SK-N-SH (cell line): ENCODE measurements around the gene MAMDC2. TPM values are rescaled to one million over a fixed set of nuclear protein-coding genes. Genes with fewer than 3 reads are reported as not detected.

ENCODE experiments used
- CTCF ChIA-PET: fragments of 300-600, 350-600 bp; formaldehyde crosslinking; extraction: SDS; loops from one replicate; lab custom pipeline; 2021; lab: Yijun Ruan, JAX
- POLR2A ChIA-PET: fragments of 350-600 bp; sonication (Branson Sonifier 250); formaldehyde crosslinking; extraction: SDS; loops from one replicate; lab custom pipeline; 2020; ENCODE audit warnings: antibody characterized with exemption, inconsistent platforms; lab: Yijun Ruan, JAX
- DNase-seq: peaks from one replicate; pipeline ENCODE4 v3.0.0; 2012
- H2AFZ ChIP-seq: fragments of 200-600 bp; sonication (generic); 2 replicates; pipeline ENCODE4 v1.8.1; 2016; ENCODE audit warnings: antibody characterized with exemption, mild to moderate bottlenecking, low read depth
- H3F3A ChIP-seq: fragments of 200-600 bp; sonication (generic); replicated peaks from 2 replicates; pipeline ENCODE3; 2016; ENCODE audit warnings: antibody characterized with exemption, mild to moderate bottlenecking; ENCODE audit not compliant: insufficient read depth
- H3K27ac ChIP-seq, 2 experiments: fragments of 200-500 bp in 1 of 2; fragments of 200-600 bp in 1 of 2; sonication (Bioruptor generic) in 1 of 2; sonication (generic), shearing (Covaris generic) in 1 of 2; 2 replicates each; pipeline versions ENCODE4 v1.5.1 to v1.6.1; 2014 to 2016; ENCODE audit warnings: low read depth in 2 of 2, inconsistent platforms in 1 of 2, low read length in 1 of 2, mild to moderate bottlenecking in 1 of 2, mixed read lengths in 1 of 2
- H3K27me3 ChIP-seq: fragments of 200-600 bp; sonication (generic), shearing (Covaris generic); 2 replicates; pipeline ENCODE4 v1.6.1; 2016; ENCODE audit warnings: mixed run types; ENCODE audit not compliant: insufficient read depth
- H3K36me3 ChIP-seq, 2 experiments: fragments of 200-500 bp in 1 of 2; fragments of 200-600 bp in 1 of 2; sonication (Bioruptor generic) in 1 of 2; sonication (generic) in 1 of 2; replicated peaks in 1 of 2; 2 replicates each; pipeline versions ENCODE3 to v1.5.1; 2014 to 2016; ENCODE audit warnings: low read length in 1 of 2, mild to moderate bottlenecking in 1 of 2; ENCODE audit not compliant: insufficient read depth in 2 of 2, control insufficient read depth in 1 of 2
- H3K4me1 ChIP-seq, 2 experiments: fragments of 200-500 bp in 1 of 2; fragments of 200-600 bp in 1 of 2; sonication (Bioruptor generic) in 1 of 2; sonication (generic), shearing (Covaris generic) in 1 of 2; 2 replicates each; pipeline versions ENCODE4 v1.5.1 to v1.6.1; 2014 to 2016; ENCODE audit warnings: low read depth in 1 of 2, low read length in 1 of 2, mixed run types in 1 of 2; ENCODE audit not compliant: insufficient read depth in 2 of 2, control insufficient read depth in 1 of 2
- H3K4me2 ChIP-seq: fragments of 200-600 bp; sonication (generic), shearing (Covaris generic); 2 replicates; pipeline ENCODE4 v1.6.1; 2017; ENCODE audit warnings: mixed run types
- H3K4me3 ChIP-seq, 2 experiments: fragments of 200-500 bp in 1 of 2; fragments of 200-600 bp in 1 of 2; sonication (Bioruptor generic) in 1 of 2; sonication (generic), shearing (Covaris generic) in 1 of 2; 2 replicates each; pipeline versions ENCODE4 v1.5.1 to v1.8.1; 2014 to 2016; ENCODE audit warnings: low read depth in 2 of 2, inconsistent platforms in 1 of 2, low read length in 1 of 2, mild to moderate bottlenecking in 1 of 2, mixed read lengths in 1 of 2, moderate library complexity in 1 of 2
- H3K79me2 ChIP-seq: fragments of 200-600 bp; sonication (generic); 2 replicates; pipeline ENCODE4 v1.8.1; 2017; ENCODE audit warnings: mild to moderate bottlenecking; ENCODE audit not compliant: insufficient read depth
- H3K9ac ChIP-seq: fragments of 200-600 bp; sonication (generic); 2 replicates; pipeline ENCODE4 v1.6.1; 2017; ENCODE audit warnings: mixed run types
- H3K9me2 ChIP-seq: fragments of 200-600 bp; sonication (generic); 2 replicates; pipeline ENCODE4 v1.6.1; 2017; ENCODE audit warnings: mixed run types
- H3K9me3 ChIP-seq: fragments of 200-600 bp; sonication (generic); 2 replicates; pipeline ENCODE4 v1.6.1; 2017; ENCODE audit warnings: mixed run types, mild to moderate bottlenecking, moderate library complexity
- H4K20me1 ChIP-seq: fragments of 200-600 bp; sonication (generic); 2 replicates; pipeline ENCODE4 v1.6.1; 2017; ENCODE audit warnings: mild to moderate bottlenecking, mixed run types; ENCODE audit not compliant: insufficient read depth
- CHD2 ChIP-seq: fragments of 150-350 bp; IDR thresholded peaks from 2 replicates; pipeline ENCODE4 v1.6.1; 2018; ENCODE audit warnings: low read length; ENCODE audit not compliant: partially characterized antibody
- FOXM1 ChIP-seq: IDR thresholded peaks from 2 replicates; pipeline ENCODE4 v1.4.0; 2012; ENCODE audit warnings: low read depth, mild to moderate bottlenecking
- GABPA ChIP-seq: IDR thresholded peaks from 2 replicates; pipeline ENCODE4 v1.4.0; 2012; ENCODE audit warnings: low read depth, mild to moderate bottlenecking
- IRF3 ChIP-seq: fragments of 150-350 bp; IDR thresholded peaks from 2 replicates; pipeline ENCODE4 v1.6.1; 2016; ENCODE audit warnings: mild to moderate bottlenecking, low read depth, low read length
- NRF1 ChIP-seq: IDR thresholded peaks from 2 replicates; pipeline ENCODE4 v1.6.1; 2012; ENCODE audit warnings: low read depth, mild to moderate bottlenecking, low read length
- RAD21 ChIP-seq: IDR thresholded peaks from 2 replicates; pipeline ENCODE4 v1.6.1; 2012; ENCODE audit warnings: mild to moderate bottlenecking, low read length
- RFX5 ChIP-seq: IDR thresholded peaks from 2 replicates; pipeline ENCODE4 v1.6.1; 2012; ENCODE audit warnings: mild to moderate bottlenecking, improper control_type of control experiment, low read length
- TCF12 ChIP-seq: IDR thresholded peaks from 2 replicates; pipeline ENCODE4 v1.4.0; 2012
- whole genome bisulfite sequencing: methylation state at CpG from one replicate; pipeline ENCODE4 v1.1.6; 2017; ENCODE audit warnings: low lambda C conversion rate; 5-methylcytosine and 5-hydroxymethylcytosine counted together
- polyA plus RNA-seq, 3 experiments: library from polyadenylated mRNA; depleted of rRNA; stranded (reverse); fragments of >200 nt; gene quantifications; 2 replicates each; pipeline ENCODE4 v1.2.3, GENCODE V29; 2012
- TF ChIP-seq, protein P1 (sequence below): IDR thresholded peaks from 2 replicates; pipeline ENCODE4 v1.6.1; 2012; ENCODE audit warnings: mild to moderate bottlenecking, low read depth, low read length, moderate library complexity

The MAMDC2 gene
- polyA plus RNA-seq, 1 of the 3 experiments (the other 2 are of a cell fraction) = not detected

GRCh38 chr9:70083429-70083828 is 39.8 kb downstream of the MAMDC2 start:
- CTCF ChIA-PET = interaction anchor here (0.6 to 2.1 kb wide), 4 partner anchors 9 to 143 kb away, joined by 3 to 7 read pairs (median 4); no protein-coding TSS in a partner anchor

GRCh38 chr9:70085241-70085640 is 41.6 kb downstream of the MAMDC2 start:
- 59% methylated on average over 4 of the region's 4 CpGs for WGBS
- TF ChIP-seq, protein P1, sequence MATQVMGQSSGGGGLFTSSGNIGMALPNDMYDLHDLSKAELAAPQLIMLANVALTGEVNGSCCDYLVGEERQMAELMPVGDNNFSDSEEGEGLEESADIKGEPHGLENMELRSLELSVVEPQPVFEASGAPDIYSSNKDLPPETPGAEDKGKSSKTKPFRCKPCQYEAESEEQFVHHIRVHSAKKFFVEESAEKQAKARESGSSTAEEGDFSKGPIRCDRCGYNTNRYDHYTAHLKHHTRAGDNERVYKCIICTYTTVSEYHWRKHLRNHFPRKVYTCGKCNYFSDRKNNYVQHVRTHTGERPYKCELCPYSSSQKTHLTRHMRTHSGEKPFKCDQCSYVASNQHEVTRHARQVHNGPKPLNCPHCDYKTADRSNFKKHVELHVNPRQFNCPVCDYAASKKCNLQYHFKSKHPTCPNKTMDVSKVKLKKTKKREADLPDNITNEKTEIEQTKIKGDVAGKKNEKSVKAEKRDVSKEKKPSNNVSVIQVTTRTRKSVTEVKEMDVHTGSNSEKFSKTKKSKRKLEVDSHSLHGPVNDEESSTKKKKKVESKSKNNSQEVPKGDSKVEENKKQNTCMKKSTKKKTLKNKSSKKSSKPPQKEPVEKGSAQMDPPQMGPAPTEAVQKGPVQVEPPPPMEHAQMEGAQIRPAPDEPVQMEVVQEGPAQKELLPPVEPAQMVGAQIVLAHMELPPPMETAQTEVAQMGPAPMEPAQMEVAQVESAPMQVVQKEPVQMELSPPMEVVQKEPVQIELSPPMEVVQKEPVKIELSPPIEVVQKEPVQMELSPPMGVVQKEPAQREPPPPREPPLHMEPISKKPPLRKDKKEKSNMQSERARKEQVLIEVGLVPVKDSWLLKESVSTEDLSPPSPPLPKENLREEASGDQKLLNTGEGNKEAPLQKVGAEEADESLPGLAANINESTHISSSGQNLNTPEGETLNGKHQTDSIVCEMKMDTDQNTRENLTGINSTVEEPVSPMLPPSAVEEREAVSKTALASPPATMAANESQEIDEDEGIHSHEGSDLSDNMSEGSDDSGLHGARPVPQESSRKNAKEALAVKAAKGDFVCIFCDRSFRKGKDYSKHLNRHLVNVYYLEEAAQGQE = peak; percentile 93
- TF ChIP-seq IRF3 = no peak
- Histone ChIP-seq H3K27me3 (no peaks in the 10 kb centered on the region), H3K9me2 (no peaks in the 10 kb centered on the region), H3K9ac (no peak overlapping the region), H4K20me1 (no peaks in the 10 kb centered on the region), H3K36me3 (no peaks in the 10 kb centered on the region), H3K4me2 (no peak overlapping the region), H3K4me3 (no peak overlapping the region), H3K9me3 (no peaks in the 10 kb centered on the region), H2AFZ (no peak overlapping the region), H3F3A (no peaks in the 10 kb centered on the region), H3K27ac (no peak overlapping the region), H3K79me2 (no peaks in the 10 kb centered on the region), H3K4me1 (no peaks in the 10 kb centered on the region; a peak in 1 of 4 replicates)
- ChIA-PET CTCF (interaction anchor here (1.3 to 2.1 kb wide), 2 partner anchors 19 to 26 kb away, joined by 4 to 7 read pairs; no protein-coding TSS in a partner anchor), POLR2A (no interaction called here)
- DNase-seq = no peak

More at GRCh38 chr9:70083429-70083828, 39.8 kb downstream of the MAMDC2 start:
- Histone ChIP-seq H2AFZ (no peak overlapping the region), H3K36me3 (no peaks in the 10 kb centered on the region), H3K9me3 (no peaks in the 10 kb centered on the region), H4K20me1 (no peaks in the 10 kb centered on the region), H3F3A (no peaks in the 10 kb centered on the region), H3K4me2 (no peak overlapping the region), H3K27ac (no peak overlapping the region), H3K9ac (no peak overlapping the region), H3K79me2 (no peaks in the 10 kb centered on the region), H3K4me3 (no peak overlapping the region), H3K27me3 (no peaks in the 10 kb centered on the region), H3K9me2 (no peaks in the 10 kb centered on the region), H3K4me1 (no peaks in the 10 kb centered on the region; a peak in 1 of 4 replicates)
- TF ChIP-seq TCF12 (peak; percentile 26; the same call in 1 of the 2 replicates), GABPA (no peak), FOXM1 (no peak), NRF1 (no peak), IRF3 (no peak), RAD21 (no peak), RFX5 (no peak), CHD2 (no peak)
- 56% methylated on average over 1 of the region's 1 CpG for WGBS
- no peak for DNase-seq
- POLR2A ChIA-PET = no interaction called here
